NCI-H1417 (cell line): ENCODE data around the gene MAG.

Source experiments
- DNase-seq, 3 experiments: peaks; one replicate each; lab custom pipeline; 2025; lab: John Stamatoyannopoulos, UW

The MAG gene

GRCh38 chr19:35297922-35298321 is 6.0 kb downstream of the MAG start:
- no peak for DNase-seq

- DNase-seq = no peak
Observed at GRCh38 chr19:35298561-35298972, 6.6 kb downstream of the MAG start.

- DNase-seq = peak in 1 of 3 experiments; percentile 9
Observed at GRCh38 chr19:35299523-35300338, 7.8 kb downstream of the MAG start.

GRCh38 chr19:35300339-35300649 is 8.3 kb downstream of the MAG start:
- no peak for DNase-seq

GRCh38 chr19:35301961-35302360 is 10.0 kb downstream of the MAG start:
- no peak for DNase-seq

GRCh38 chr19:35302446-35302845 is 10.5 kb downstream of the MAG start:
- no peak for DNase-seq

- DNase-seq = peak in 1 of 3 experiments; percentile 8
Observed at GRCh38 chr19:35303357-35303915, 11.5 kb downstream of the MAG start.

- no peak for DNase-seq
Observed at GRCh38 chr19:35304036-35304435, 12.1 kb downstream of the MAG start.

- DNase-seq = no peak
Observed at GRCh38 chr19:35305181-35305580, 13.2 kb downstream of the MAG start.

GRCh38 chr19:35306473-35307246 is 14.7 kb downstream of the MAG start:
- peak in 1 of 3 experiments; percentile 26 for DNase-seq

- no peak for DNase-seq
Observed at GRCh38 chr19:35307931-35308330, 16.0 kb downstream of the MAG start.

GRCh38 chr19:35308910-35309309 is 16.9 kb downstream of the MAG start:
- no peak for DNase-seq

GRCh38 chr19:35309481-35310279 is 17.7 kb downstream of the MAG start:
- no peak for DNase-seq

GRCh38 chr19:35310331-35310730 is 18.4 kb downstream of the MAG start:
- DNase-seq = no peak

- DNase-seq = no peak
Observed at GRCh38 chr19:35310811-35311465, 19.0 kb downstream of the MAG start.

GRCh38 chr19:35311901-35312665 is 20.1 kb downstream of the MAG start:
- DNase-seq = no peak

GRCh38 chr19:35313587-35313986 is 21.6 kb downstream of the MAG start:
- peak in 1 of 3 experiments; percentile 5 for DNase-seq

GRCh38 chr19:35314031-35314430 is 22.1 kb downstream of the MAG start:
- DNase-seq = no peak

GRCh38 chr19:35314858-35315470 is 23.0 kb downstream of the MAG start:
- no peak for DNase-seq

- no peak for DNase-seq
Observed at GRCh38 chr19:35315883-35316282, 23.9 kb downstream of the MAG start.
